ENCODE data around the gene TMEM269.

Gene TMEM269, protein sequence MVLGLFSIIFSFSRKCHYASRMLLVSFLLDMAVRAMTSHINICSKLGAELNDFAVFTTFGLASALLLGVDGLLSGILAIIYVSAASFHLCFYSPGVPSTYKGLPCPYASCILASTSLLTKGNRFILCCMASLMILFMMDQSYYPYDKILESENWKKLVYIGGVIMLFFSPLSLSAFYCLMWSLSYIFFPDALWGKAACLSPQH

DNA sequence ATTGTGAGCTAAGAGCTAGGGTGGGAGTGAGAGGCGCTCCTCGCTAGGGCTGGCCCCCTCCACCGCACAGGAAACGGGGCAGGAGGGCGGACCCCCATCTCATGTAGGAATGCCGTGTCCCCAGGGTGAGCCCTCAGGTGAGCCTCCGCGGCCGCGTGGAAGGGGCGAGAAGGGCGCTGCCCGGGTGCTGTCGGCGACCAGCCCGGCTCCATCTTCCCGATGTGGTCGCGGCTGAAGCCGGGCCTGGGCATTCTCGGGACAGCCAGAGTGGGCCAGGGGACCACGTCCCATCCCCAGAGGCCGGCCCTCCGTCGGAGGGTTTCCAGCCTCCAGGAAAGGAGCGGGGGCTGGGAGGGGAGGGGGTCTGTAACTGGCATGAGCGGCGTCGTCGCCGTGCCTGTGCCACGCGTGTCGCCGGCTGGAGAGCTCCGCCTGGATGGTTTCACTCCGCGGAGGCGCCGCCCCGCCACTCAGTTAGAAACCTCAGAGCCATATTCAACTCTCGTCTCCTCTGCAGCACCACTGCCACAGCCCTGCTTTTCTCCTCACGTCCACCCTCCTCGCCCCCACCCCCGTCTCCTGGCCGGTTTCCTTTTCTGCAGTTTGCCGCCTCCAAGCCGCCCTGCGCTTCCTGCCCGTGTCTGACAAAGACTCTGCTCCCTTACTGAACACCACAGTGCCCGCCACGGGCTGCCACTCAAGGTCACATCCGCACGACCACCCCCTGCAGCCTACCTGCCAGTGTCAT lies at the start of gene TMEM269:
TMEM269 (plus strand) TSS at position 46 of the 748 bp plus-strand sequence. CDS start 4,903 bp downstream, outside the sequence.
- peak; percentile 13 for DNase-seq (ENCODE audit: low read depth, low spot score)

DNA sequence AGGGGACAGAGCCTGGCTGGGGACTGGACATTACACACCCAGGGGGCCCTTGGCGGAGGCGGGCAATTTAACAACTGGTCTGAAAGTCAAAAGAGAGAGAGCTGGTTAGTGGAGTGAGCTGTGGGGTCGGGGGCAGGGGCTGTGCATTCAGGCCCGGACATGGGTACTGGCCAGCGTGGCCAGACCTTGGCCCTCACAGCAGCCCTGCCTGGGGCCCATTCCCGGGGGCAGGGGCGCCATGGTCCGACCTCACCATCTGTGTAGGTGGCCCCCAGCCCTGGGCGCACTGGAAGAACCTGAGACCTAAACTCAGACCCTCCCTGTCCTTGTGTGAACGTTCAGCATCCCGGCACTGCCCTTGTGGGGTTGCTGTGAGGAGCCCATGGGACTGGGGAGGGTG lies 49.7 kb upstream of the TMEM269 start:
- no peak for DNase-seq (ENCODE audit: low read depth, low spot score)

DNA sequence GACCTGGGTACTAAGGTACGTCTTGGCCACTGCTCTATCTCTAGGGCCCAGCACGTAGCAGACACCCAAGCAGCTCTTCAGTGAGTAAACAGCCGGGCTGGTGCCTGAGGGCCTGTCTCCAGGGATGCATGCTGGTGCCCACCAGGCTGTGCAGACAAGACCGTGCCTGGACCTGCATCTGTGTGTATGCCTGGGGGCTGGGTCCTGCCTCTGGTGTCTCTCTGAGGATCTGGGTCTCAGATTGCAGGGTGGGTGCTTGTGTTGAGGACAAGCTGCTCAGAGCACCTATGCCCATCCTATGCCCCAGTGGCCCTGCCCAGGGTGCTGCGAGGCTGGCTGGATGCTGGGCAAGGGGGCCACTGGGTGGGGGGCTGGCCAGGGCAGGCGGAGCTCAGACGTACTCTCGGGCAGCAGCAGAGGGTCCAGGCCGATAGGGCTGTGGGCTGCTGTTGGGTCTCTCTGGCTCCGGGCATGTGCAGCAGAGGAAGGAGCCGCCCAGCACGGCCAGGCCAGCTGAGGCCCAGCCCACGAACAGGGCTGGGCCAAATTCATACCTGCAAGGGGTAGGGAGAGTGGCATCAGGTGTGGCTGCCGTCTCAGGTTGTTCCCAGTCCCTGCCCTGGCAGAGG lies 49.2 kb upstream of the TMEM269 start:
- DNase-seq (ENCODE audit: low read depth, low spot score), result no peak

DNA sequence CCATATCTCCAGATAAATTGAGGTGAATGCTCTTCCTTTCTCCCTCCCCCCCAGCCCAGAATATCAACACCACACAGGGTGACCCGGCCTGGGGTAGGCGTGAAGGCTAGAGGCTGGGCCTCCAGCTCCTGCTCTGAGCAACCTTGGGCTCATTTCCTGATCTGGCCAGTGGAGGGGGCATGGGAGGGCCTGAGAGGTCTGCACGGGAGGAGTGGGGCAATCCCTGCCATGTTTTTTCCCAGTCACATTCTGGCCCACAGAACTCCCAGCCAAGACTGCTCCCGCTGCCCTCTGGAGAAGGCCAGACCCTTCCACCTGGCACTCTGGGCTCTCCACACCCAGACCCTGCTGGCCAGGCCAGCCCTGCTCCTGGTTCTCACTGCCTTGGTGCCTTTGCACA lies 48.6 kb upstream of the TMEM269 start:
- no peak for DNase-seq (ENCODE audit: low read depth, low spot score)

DNA sequence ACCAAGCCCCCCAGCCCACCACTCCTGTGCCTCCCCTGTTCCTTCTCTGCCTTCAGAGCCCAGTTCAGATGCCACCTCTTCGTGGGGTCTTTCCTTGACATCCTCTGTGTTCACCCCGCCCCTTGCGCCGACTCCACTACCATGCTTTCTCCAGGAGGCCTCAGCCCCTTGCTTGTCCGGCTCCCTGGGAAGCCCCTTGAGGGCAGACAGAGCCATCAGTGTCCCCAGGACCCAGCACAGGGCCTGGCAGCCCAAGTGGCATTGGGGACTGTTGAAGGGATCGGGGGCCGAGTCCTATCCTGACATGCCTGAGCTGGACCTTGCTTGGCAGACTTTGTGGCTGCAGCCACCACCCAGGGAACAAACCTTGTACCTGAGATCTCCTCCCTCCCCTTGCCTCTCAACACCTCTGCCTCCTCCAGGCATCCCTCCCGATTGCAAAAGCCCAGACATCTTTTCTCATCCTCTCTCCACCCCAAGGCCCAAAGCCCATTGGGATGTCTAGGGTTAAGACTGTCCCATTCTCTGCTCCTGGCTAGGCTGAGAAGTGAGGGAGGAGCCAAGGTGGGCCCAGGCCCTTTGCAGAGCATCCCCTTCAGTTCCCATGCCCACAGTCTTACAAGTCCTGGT lies 48.1 kb upstream of the TMEM269 start:
- no peak for DNase-seq (ENCODE audit: low read depth, low spot score)

DNA sequence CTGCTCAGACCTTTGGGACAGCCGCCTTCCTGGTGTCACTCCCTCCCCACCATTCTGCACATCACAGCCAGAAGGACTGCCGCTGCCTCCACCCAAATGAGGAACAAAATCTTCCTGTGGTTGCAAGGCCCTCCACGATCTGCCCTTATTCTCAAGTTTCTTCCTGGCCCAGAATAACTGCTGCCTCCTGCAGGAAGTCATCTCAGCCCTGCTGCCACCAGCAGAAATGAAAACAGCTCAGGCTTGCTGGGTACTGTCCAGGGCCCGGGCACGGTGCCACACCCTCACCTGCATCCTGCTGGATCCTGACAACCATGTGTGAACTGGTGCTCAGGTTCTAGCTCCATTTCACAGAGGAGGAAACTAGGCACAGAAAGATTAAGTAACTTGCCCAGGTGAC lies 47.5 kb upstream of the TMEM269 start:
- no peak for DNase-seq (ENCODE audit: low read depth, low spot score)

DNA sequence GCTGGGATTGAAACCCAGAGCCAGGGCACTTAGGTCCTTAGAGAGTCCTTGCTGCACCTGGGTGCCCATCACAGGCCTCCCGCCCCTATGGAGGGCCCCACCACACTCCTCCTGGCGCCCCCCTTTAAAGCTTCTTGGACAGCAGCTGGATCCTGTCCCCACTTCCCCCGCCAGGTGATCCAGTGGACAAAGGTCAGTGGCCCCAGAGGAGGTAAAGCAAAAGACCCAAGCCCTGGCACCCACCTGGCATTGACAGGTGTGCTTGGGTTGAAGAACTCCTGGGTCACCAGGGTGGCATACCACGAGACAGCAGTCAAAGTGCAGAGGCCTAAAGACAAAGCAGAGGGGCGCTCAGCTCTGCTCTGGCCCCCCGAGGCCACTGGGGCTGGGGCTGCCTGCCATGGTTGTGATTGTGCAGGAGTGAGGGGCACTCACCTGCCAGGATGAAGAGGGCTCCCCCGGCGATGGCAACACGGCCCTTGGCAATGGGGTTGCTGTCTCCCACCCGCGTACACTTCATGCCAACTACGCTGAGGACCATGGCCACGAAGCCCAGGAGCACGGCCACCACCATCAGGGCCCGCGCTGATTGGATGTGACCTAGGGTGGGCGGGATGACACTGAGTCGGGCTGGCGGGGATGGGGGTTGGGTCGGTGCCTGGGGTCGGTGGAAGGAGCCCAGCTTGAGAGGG lies 46.7 kb upstream of the TMEM269 start:
- no peak for DNase-seq (ENCODE audit: low read depth, low spot score)

DNA sequence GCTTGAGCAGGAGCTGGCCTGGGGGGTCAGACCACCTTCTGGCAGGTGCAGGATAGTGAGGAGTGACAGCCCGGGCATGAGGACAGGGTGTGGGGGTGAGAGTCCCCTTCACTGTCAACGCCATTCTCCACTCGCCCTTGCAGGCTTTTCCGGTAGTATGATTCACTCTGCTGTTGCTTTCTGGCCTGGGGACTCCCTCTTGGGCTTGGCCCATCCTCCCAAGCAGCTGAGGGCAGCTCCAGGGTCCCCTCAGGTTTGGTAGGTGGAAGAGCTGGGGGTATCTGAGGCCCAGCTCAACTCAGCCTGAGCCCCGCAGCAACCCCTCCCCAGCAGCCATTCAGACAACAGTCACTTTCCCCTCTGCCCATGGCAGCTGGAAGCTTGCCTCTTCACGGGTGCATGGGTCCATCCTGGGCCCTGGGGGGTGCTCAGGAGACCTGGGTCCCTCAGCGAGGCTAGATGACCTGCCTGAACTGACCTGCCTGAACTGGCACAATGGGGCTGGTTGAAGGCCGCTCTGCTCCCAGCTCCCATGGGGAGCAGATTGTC lies 46.0 kb upstream of the TMEM269 start:
- no peak for DNase-seq (ENCODE audit: low read depth, low spot score)

DNA sequence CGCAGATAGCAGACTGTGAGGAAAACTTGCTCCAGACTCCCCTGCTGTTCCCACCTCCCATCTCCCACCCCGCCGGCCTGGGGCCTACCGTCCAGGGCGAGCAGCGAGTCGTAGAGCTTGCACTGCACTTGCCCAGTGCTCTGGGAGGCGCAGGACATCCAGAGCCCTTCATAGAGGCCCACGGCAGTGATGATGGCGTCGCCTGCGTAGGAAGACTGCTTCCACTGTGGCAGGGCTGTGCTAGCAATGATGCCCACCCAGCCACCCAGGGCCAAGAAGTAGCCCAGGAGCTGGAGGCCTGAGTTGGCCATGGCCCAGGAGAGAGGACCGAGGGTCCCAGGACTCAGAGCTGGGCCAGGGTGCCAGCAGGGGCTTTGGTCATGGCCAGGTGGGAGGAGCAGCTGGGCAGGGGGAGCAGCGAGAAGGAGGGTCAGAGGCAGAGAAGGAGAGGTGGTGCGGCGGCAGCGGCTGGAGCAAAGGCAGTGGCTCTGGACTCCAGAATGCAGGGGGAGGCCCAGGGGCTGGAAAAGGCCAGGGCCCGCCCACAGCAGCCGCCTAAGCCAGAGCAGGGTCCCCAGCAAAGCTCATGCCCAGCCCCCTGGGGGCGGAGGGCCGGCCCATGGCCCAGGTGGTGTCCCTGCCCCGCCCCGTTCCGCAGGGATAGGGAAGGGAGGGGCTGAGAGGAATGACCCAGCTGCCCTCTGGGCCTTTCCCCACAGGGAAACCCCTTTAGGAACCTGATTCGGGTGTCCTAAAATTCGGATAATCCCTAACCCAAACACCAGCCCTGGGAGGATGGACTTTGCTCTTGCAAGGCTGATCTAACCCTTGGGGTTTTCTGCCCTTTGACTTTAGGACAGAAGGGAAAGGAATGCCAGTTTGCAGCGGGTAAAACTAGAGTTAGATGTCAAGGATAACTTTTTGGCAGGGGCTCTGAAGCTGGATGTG lies 44.8 kb upstream of the TMEM269 start, which contains the start of gene CLDN19:
CLDN19 (minus strand) TSS at position 484 of the 948 bp plus-strand sequence; CDS start at position 311, 173 bp downstream.
- no peak for DNase-seq (ENCODE audit: low read depth, low spot score)

DNA sequence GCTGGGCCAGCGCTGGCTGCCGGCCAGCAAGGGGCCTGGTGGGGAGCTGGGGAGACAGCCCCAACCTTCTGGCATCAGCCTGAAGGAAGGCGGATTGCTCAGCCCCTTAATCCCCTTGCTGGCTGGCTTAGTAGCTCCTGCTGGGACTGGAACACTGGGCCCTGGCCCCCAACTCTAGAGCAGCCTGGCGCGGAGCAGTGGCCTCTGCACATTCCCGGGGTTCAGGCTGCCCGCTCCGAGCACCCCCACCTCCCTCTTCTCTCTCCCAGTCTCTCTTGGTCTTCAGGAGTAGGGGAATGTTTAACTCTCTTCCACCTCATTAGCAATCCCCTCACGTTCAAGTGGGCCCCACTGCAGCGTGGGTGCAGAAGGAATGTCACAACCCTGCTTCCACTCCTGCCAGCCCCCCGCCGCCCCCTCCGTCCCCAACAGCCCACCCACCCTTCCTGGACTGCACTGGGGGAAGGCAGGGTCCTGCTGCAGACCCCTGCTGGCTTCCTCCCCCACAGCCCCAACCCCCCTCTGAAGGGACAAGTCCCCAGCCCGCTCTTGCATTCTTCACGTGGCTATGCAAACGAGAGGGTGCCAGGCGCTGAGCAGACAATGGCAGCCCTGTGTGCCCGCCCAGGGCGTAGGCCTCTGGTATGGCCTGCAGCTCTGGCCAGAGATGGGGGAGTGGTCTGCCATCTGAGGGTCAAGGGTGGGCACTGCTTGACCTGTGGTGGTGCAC lies 43.8 kb upstream of the TMEM269 start:
- no peak for DNase-seq (ENCODE audit: low read depth, low spot score)

DNA sequence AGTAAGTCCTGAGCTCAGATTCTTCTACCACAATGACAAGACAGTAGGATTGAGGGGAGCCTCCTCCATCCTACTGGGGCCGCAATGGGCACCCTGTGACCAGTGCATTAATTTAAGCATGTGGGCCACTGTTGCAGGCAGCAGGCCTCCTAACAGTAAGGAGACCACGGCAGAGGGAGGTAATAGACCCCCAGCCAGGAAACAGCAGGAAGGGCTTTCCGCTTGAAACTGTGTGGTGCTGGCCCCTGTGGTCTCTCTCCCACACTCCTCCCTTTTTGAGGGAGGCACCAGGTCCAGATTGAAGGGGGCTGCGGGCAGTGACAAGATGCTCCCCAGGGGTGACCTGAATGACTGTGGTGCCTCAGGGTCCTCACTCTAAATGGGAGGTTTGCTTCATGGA lies 43.1 kb upstream of the TMEM269 start:
- no peak for DNase-seq (ENCODE audit: low read depth, low spot score)

DNA sequence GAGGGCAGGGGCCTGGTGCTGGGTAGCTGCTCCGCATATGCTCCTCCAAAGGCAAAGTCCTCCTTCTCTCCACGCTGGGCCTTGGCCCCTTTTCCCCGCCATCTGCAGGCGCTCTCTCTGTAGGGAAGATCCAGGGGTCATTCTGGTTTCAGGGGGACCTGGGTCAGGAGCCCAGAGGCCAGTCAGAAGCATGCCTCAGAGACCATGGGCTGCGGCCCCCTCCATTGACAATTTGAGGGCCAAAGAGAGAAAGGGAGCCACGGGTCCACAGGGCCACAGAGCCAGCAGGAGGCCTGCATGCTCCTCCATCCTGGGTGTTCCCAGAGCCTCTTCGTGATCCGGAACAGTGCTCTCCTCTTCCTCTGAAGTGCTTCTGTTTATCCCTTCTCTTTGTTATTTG lies 42.6 kb upstream of the TMEM269 start:
- no peak for DNase-seq (ENCODE audit: low read depth, low spot score)

DNA sequence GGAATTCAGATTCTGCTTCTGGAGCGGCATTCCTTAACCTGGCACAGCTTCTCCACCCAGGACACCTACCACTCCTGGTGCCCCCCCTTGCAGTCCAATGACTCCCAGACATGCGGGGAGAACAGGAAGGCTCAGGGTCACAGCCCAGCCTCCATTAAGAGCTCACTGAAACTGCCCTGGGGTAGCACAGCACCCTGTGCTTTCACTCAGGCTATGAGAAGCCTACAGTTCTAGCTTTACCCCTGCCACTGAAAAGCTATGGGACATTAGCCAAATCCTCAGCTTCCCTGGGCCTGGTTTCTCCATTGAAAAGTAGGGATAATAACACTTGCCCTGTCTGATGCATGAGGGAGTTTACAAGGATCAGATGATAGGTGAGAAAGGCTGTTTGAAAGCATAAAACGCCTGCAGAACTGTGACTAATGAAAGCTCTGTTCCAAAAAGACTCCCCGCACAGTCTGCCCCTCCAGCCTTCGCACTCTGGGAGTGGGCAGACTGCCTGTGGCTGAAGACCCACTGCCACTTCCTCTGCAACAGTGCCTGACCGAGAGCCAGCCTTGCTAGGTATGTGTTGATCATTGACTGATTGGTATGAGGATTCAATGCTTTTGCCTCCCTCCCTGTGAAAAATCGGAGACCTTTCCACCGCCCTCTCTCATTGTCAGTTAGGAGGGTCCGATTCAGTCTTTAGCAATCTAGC lies 42.0 kb upstream of the TMEM269 start:
- DNase-seq (ENCODE audit: low read depth, low spot score), result no peak

DNA sequence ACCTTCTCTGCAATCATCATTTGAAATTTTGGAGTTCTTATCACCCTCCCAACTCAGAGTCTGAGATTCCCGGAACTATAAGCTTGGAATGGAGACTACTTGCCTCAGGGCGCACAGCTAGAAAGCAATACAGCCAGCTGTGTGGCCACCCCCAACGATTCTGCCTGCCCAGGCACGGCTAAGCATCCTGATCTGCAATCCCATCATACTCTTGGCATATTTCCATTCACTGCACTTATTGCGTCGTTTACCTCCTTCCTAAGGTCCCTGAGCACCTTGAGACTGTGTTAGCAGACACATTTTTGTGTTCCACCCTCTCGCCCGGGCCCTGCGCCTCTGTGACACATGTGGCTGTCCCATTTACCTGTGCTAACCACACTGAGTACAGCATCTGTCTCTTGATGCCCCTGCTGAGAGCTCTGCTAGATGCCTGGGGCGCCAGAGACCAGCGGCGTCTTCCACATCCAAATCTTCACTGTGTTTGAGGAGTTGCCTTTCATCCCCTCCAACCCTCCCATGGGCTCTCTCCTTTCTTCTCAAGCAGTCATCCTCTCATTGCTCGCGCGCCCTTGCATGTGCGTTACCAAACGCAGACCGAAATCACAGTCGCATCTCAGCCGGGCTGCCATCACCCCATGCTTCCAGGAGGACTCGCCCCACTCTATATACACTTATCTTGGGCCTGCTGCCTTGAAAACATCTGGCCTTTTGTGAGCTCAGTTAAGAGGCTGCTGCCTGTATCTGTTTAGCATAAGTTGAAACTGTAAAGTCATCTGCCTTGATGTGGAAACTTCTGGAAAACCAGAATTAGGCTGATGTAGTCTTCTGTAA lies 41.3 kb upstream of the TMEM269 start:
- no peak for DNase-seq (ENCODE audit: low read depth, low spot score)

DNA sequence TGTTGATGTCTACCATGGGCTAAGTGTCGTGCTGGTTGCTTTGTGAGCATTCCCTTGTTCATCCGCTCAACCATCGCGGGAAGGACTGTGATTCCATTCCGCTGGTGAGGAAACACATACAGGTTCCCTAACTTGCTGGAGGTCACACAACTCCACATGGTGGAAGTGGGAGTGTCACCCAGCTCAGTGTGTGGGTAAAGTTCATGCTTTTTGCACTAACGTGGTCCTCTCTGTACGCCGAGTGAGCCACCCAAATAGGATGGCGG lies 40.7 kb upstream of the TMEM269 start:
- no peak for DNase-seq (ENCODE audit: low read depth, low spot score)

DNA sequence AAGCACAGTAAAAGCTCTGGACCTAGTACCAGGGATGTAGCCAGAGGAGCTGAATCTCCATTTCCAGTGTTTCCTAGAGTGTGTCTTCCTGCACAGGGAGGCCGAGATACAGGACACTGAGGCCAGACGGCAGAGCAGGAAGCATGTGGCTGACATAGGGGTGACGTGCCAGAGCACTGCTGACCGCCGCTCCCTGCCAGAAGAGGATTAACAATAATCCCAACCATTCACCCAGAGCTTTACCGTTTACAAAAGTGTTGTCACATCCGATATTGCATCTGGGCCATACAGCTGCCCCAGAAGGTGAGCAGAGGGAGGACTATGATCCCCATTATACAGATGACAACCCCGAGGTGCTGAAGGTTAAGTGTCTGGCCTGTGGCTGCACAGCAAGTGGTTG lies 38.9 kb upstream of the TMEM269 start:
- no peak for DNase-seq (ENCODE audit: low read depth, low spot score)

DNA sequence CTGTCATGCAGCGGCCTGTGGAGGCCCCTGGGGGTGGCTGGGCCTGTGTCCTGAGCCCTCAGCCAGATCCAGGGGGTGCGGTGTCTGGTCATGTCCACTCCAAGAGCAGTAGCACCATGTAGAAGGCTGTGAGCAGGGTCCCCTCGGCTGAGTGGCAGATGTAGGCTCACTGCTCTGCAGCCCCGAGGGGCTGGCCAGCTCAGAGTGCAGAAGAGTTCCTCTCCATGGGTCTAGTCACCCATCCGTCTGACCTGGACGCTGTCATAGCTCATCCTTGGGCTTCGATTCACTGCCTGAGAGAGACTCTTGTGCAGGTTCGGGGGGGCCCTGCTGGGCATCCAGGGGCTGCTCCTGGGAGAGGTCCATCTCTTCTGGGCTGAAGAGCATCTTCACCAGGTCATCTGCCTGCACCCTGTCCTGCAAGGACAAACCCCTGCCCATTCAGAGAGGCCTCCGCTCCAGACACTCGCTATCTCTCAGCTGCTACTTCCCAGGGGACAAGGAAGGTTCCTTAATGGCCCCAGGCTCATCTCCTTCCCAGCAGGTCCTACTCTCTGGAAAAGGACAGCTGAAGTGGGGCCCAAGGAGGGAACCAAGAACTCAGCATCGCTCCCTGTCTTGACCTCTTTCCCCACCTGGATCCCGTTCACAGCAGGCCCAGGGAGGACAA lies 38.2 kb upstream of the TMEM269 start:
- DNase-seq (ENCODE audit: low read depth, low spot score), result no peak

DNA sequence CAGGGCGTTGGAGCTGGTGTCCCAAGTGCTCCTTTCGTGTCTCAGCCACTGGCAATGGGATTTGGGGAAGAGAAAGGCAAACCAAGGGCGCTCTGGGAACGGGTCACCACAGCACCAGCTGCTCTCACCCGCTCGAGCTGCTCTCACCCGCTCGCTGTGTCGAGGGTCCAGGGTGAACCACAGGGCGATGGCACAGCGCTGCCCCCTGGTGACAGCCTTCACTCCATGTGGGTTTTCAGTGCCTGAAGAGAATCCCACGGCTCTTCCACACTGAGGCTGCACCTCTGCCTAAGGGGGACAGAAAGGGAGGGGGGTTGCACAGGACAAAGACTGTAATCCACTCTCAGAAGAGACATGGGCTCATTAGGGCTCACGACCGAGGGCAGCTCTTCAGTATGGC lies 37.7 kb upstream of the TMEM269 start:
- DNase-seq (ENCODE audit: low read depth, low spot score), result peak; percentile 15
